NCI-H460 (cell line): Measurements from ENCODE around the gene ALDH1B1. TPM values are rescaled to one million over a fixed set of nuclear protein-coding genes. Genes with fewer than 3 reads are reported as not detected.

Experiments
- DNase-seq: peaks from one replicate; pipeline ENCODE4 v3.0.0-alpha.2; 2016; ENCODE audit warnings: low read depth; ENCODE audit errors: extremely low read depth
- total RNA-seq: library from RNA; depleted of rRNA; stranded (reverse); fragments of >200 nt; shearing (Covaris generic); gene quantifications from 2 replicates; pipeline ENCODE4 v1.2.3, GENCODE V29; 2014; rRNA removed

The ALDH1B1 gene
- total RNA-seq, 1 experiment from 2014 or later = 22.6 TPM

DNA sequence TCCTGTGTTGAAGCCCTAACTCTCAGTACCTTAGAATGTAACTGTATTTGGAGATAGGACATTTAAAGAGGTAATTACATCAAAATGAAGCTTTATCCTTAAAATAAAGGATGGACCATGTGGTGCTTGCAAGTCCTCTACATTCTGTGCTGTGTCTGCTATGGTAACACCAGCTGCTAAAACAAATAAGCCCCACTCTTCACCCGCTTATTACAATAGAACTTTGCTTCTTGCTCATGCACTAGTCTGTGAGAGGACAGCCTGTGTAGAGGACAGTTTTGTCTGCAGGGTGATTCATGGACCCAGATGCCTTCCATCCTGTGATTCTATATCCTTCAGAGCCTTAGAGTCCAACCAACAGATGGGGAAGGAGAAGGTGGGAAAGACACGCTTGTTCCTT lies 44.2 kb downstream of the ALDH1B1 start:
- DNase-seq = no peak

DNA sequence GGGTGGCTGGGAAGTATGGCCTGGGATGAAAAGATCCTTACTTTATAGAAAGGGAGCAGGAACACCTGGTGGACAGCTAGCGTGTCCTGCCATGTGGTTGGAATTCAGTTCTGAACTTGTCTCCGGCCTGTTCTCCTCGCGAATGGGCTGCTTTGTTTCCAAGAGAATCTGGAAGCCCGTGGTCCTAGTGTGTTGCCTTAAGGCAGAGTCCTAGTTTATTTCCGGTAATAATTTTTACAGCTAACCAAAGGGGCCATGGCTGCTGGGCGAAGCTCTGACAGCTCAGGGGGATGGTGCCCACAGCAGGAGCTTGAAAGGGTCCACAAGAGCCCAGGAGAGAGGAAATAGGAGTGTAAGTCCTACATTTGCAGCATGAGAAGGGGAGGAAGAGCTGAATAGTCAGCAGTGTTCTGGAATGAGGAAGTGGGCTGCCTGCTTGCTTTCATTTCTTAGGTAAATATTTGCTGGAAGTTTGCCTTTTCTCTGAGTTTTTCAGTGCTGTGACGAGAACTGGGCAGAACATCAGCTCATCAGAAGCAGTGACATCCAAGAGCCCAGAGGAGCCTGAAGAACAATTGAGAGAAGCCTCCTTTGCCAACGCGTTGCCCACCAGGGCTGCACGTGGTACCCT lies 44.8 kb downstream of the ALDH1B1 start:
- no peak for DNase-seq

DNA sequence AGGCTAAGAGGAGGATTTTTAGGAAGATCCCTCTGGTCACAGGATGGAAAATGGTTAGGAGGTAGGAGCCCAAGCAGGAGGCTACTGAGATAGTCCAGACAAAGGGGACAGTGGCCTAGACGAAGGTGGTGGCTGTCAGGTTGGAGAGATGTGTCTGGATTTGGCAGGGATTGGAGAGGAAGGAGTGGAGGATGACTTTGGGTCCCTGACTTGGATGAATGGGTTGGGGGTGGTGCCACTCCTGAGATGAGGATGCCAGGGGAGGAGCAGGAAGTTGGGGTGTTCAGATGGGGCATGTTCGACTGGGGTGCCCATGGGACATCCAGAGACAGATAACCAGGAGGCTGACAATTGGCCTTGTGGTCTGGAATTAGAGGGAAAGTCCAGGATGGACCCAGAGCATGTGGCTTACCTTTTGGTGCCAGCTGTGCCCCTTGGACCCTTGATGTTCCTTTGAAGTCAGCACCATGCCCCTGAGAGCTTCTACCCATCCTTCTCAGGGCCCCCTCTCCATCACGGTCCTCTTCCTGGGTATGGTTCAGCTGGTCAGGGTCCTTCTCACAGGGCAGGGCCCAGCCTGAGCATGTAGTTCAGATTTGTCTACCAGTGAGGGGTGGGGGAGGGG lies 46.9 kb downstream of the ALDH1B1 start:
- DNase-seq = no peak

DNA sequence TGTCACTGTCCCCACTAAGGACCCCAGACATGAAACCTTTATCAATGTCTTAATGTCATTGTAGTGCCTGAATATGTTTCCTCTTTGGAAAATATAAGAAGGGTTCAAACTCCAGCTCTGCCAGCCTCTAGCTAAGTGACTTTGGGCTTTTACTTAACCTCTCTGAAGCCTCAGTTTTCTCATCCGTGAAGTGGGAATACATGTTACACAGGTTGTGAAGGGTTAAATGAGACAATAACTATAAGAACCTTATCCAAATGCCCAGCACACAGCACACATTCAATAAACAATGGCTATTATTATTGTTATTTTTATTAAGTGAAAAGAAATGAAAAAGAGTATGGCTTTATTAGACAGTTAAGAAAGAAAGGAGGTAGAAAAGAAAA lies 47.4 kb downstream of the ALDH1B1 start:
- DNase-seq = no peak

DNA sequence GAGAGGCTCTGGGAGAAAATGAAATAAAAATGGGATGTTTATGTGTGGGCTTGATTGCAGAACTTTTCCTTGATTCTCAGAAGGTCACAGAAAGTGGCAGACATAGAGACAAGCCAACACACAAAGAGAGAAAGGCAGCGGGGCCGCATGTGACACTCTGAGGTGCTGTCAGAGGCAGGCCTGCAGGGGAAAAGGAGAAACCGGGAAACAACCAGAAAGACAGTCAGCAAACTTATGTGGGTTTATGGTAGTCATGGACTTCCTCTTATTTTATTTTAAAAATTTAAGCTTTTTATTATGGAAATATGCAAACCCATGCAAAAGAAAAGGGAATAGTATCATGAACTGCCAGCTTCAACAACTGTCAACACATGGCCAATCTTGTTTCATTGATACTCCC lies 48.0 kb downstream of the ALDH1B1 start:
- no peak for DNase-seq

DNA sequence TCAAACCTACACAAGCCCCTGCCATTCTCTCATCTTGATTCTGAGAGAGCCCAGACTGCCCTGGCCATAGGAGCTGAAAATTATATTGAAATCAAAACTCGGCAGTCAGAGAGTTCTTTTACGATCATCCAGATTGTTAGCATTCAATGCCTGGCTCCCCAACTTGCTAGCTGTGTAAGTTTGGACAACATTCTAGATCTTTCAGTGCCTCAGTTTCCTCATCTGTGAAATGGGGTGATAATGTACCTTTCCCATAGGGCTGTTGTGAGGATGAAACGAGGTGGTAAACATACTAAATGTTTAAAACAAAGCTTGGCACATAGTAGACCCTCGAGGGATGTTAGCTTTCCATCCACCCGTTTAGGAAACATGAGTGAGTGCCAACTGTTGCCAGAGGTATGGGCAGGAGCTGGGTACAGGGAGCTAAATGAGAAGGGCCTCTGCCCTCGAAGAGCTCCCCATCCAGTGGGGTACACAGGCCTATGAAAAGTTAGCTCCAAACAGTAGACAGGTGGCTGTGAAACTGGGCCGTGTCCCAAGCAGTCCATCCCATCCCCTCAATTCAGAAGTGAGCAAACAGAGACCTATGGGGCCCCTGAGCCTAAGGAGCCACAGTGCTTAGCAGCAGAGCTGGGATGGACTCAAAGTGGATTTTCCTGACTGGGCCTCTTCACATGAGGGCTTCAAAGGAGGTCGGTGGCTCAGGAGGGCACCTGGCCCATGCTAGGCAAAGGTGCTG lies 49.0 kb downstream of the ALDH1B1 start:
- no peak for DNase-seq

DNA sequence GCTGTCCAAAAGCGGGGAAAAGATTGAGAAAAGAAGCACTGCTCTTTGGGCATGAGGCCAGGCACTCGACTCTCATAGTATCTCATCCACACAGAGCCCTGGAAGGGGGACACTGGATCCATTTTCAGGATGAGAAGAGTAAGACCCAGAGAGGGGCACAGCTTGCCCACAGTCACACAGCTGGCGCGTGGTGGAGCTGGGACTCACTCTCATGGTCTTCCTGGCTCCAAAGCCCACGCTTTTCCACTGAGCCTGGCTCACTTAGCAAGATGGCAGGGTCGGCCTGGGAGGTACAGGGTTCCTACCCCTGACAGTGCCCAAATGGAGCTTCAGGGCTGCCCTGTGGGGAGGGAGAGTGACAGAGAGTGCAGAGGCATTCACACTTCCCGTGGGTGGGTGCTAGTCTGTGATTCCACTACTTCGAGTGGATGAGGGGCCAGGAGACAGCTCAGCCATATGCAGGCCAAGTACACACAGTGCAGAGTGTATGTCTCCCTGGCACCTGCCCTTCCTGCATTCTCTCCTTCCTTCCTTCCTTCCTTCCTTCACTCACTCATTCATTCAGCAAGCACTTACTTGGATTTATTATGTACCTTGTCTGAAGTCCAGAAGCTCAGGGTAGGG lies 50.1 kb downstream of the ALDH1B1 start:
- no peak for DNase-seq

DNA sequence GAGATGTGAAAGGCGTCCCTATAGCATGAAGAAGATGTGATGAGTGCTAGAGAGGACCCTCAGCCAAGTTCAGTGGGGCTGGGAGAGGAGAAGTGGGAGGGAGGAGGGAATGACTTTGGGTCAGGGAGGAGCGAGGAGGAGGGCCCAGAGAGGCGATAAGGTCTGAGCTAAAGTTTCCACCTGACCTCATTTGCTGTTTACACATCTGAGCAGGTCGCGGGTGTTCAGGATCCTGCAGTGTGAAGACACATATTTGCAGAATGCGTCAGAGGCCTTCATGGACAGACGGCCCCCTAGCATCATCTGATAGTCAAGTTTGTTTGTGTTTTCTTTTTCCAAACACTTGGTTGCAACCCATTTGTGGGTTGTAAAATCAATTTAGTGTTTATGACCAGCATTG lies 50.7 kb downstream of the ALDH1B1 start:
- DNase-seq = no peak

DNA sequence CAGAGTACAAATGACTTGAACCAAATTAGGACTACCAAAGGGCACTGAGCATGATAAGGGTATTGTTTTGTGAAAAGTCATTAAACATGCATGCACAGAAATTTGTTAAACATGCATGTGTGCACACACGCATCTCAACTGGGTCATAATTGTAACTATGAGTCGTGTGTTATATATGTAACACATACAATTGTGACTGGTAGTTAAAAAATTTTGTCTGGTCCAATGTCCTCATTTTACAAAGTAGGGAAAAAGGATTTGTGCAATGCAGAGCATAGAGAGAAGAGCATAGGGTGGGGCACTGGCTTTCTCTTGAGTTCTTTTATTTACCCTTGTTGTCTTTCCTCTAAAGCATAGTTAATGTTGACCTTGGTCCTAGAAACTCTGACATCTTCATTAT lies 51.1 kb downstream of the ALDH1B1 start:
- DNase-seq = no peak

DNA sequence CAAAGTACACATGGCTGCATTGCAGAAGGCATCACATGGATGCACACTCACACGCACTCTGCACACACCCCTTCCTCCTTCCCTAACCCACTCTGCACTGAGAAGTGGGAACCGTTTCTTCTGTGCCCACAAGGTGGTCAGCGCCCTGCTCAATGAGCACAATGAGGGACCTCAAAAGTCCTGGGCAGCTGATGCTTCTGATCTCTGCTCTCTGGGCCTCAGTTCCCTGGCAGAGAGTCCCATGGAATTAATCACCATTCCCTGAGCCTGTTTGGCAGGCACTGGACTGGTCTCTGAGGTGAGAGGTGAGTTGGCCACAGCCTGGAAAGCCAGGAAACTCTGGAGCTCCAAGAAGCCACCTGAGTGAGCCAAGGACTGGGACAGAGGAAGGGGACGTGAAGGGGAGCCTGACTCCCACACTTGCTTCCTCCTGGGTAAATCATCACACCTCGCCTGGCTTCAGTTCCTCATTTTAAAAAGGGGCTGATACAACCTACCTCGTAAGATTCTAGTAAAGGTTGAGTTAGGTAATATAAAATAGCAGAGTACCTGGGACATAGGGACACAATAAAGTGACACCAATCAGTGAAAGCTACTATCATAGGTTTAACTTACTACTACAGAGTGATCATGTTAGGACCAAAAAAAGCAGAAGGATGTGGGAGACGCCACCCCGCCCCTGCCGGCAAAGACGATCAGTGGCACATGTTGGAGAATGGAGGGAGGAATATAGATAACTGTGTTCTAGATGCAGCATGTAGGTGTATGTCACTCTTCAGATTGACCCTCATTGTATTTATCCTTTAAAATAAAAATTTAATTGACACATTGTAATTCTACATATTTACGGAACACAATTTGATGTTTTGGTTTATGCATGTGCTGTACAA lies 52.9 kb downstream of the ALDH1B1 start:
- DNase-seq = no peak

DNA sequence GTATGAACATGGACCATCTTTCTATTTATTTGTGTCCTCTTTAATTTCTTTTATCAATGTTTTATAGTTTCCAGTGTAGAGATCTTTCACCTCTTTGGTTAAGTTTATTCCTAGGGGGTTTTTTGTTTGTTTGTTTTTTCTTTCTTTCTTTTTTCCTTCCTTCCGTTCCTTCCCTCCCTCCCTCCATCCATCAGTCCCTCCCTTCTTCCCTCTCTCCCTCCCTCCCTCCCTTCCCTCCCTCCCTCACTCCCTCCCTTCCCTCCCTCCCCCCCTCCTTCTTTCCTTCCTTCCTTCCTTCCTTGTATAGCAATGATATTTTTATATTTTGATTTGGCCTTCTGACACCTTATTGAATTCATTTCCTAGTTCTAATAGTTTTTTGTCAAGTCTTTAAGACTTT lies 55.2 kb downstream of the ALDH1B1 start:
- DNase-seq = no peak

Other genes starting within 250 kb of the ALDH1B1 start
- 2.1 and 4.1 TPM in 2 replicates for gene IGFBPL1, start 31.8 kb downstream of the ALDH1B1 start, total RNA-seq
- 1.7 and 3.9 TPM in 2 replicates for gene ANKRD18A, start 227.9 kb downstream of the ALDH1B1 start, total RNA-seq